AG04450 (cell line): ENCODE measurements around the gene SDHAF2. TPM values are rescaled to one million over a fixed set of nuclear protein-coding genes. Genes with fewer than 3 reads are reported as not detected.

Experiments used
- CTCF ChIA-PET: fragments of 300-600, 350-600 bp; formaldehyde crosslinking; extraction: SDS; loops from one replicate; lab custom pipeline; 2022; ENCODE audit warnings: antibody characterized with exemption, inconsistent platforms; lab: Charles Lee
- POLR2A ChIA-PET: fragments of 350-600 bp; formaldehyde crosslinking; extraction: SDS; loops from one replicate; lab custom pipeline; 2021; ENCODE audit warnings: antibody characterized with exemption, inconsistent platforms; lab: Yijun Ruan, JAX
- DNase-seq: peaks from one replicate; pipeline ENCODE4 v3.0.0-alpha.2; 2011; ENCODE audit warnings: low read depth, low spot score
- H3K27ac ChIP-seq: one replicate; pipeline ENCODE4 v1.5.1; 2012; ENCODE audit warnings: low read depth, low read length, control low read depth
- H3K27me3 ChIP-seq: one replicate; pipeline ENCODE4 v1.6.0; 2012; ENCODE audit warnings: low read length; ENCODE audit not compliant: control insufficient read depth, insufficient read depth
- H3K4me3 ChIP-seq: 2 replicates; pipeline ENCODE4 v1.5.1; 2011; ENCODE audit warnings: mild to moderate bottlenecking, low read depth, low read length, control low read depth
- H3K9me3 ChIP-seq: 2 replicates; pipeline ENCODE4 v1.5.1; 2012; ENCODE audit warnings: low read length; ENCODE audit not compliant: control insufficient read depth, insufficient read depth
- CTCF ChIP-seq: IDR thresholded peaks from 2 replicates; pipeline ENCODE4 v1.5.1; 2011; ENCODE audit warnings: low read depth, low read length, control low read depth, inconsistent platforms
- polyA plus RNA-seq: library from polyadenylated mRNA; depleted of rRNA; stranded (reverse); fragments of >200 nt; gene quantifications from 2 replicates; pipeline ENCODE4 v1.2.3, GENCODE V29; 2011

SDHAF2 gene
- polyA plus RNA-seq, 1 experiment, result 71.6 TPM

- Histone ChIP-seq H3K27ac (no peak overlapping the region), H3K27me3 (peaks cover 2% of the 10 kb centered on the region), H3K9me3 (no peaks in the 10 kb centered on the region; the same call in none of the 2 replicates), H3K4me3 (no peak overlapping the region)
- CTCF ChIA-PET, result interaction anchor here (1.1 to 2.5 kb wide), 5 partner anchors 10 to 165 kb away, joined by 4 to 22 read pairs (median 11); no protein-coding TSS in a partner anchor
- TF ChIP-seq CTCF, result no peak
- POLR2A ChIA-PET, result no interaction called here
- no peak for DNase-seq
Measured at GRCh38 chr11:61472868-61473267, 42.9 kb downstream of the SDHAF2 start.

DNA sequence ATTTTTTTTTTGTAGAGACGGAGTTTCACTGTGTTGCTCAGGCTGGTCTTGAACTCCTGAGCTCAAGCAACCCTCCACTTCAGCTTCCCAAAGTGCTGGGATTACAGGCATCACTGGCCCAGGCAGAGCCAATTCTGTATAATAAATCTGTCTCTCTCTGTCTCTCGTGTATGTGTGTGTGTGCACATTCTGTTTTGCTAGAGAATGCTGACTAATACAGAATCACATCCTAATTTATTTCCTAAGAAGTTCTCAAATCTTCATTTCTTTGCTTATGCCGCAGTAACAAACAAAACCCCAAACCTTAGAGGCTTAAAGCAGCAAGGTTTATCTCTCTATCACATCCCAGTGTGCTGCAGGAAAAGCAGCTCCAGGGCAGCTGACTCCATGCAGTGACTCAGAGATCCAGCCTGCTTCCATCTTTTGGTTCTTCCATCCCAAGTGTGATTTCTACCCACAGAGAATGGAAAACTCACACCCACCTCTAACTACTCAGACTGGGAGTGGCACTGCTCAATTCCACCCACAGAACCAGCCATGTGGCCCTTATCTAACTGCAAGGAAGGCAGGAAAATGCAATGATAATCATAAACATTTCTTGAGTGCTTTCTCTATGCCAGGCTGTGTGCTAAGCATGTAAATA is 43.6 kb downstream of the SDHAF2 start:
- POLR2A ChIA-PET, result no interaction called here
- CTCF ChIA-PET, result interaction anchor here (0.6 to 2.5 kb wide), 4 partner anchors 9 to 165 kb away, joined by 3 to 22 read pairs (median 10); no protein-coding TSS in a partner anchor
- no peak for TF ChIP-seq CTCF
- Histone ChIP-seq H3K27me3 (peaks cover 3% of the 10 kb centered on the region), H3K4me3 (no peak overlapping the region), H3K27ac (no peak overlapping the region), H3K9me3 (no peaks in the 10 kb centered on the region; the same call in none of the 2 replicates)
- DNase-seq, result no peak

GRCh38 chr11:61474013-61474643 is 44.2 kb downstream of the SDHAF2 start:
- ChIA-PET POLR2A (no interaction called here), CTCF (interaction anchor here (1.0 to 5.7 kb wide), 5 partner anchors 8 to 165 kb away, joined by 3 to 139 read pairs (median 8); no protein-coding TSS in a partner anchor)
- DNase-seq, result no peak
- Histone ChIP-seq H3K27ac (no peak overlapping the region), H3K27me3 (peaks cover 6% of the 10 kb centered on the region), H3K4me3 (no peak overlapping the region), H3K9me3 (no peaks in the 10 kb centered on the region; the same call in none of the 2 replicates)
- no peak for TF ChIP-seq CTCF

DNA sequence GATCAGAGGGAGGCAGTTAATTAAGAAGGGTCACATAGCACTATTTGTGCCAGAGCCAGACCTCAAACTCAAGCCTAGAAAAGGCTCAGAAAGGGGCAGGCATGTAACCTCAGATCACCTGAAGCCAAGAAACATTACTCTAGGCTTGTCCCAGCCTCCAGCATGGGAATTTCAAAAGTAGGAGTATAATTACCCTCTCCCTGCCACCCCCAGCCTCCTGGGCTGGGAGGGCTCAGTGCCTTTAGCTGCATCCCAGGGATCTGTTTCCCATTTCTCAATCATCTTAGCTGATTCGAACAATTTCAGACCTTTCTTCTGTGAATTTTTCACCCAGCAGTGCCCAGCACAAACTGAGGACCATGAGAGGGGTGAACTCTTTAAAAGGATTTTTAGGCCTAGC is 45.5 kb downstream of the SDHAF2 start:
- H3K4me3 ChIP-seq, result no peak overlapping the region
- no peak overlapping the region for H3K27ac ChIP-seq
- no peak for TF ChIP-seq CTCF
- POLR2A ChIA-PET, result no interaction called here
- H3K9me3 ChIP-seq, result no peaks in the 10 kb centered on the region; the same call in none of the 2 replicates
- CTCF ChIA-PET, result interaction anchor here (0.9 to 5.7 kb wide), 8 partner anchors 11 to 259 kb away, joined by 3 to 139 read pairs (median 6); no protein-coding TSS in a partner anchor
- DNase-seq, result no peak
- peaks cover 6% of the 10 kb centered on the region for H3K27me3 ChIP-seq

GRCh38 chr11:61476371-61476770 is 46.4 kb downstream of the SDHAF2 start:
- peaks cover 6% of the 10 kb centered on the region for H3K27me3 ChIP-seq
- H3K4me3 ChIP-seq, result no peak overlapping the region
- CTCF ChIA-PET, result interaction anchor here (0.9 to 5.7 kb wide), 8 partner anchors 9 to 162 kb away, joined by 3 to 139 read pairs (median 12); no protein-coding TSS in a partner anchor
- no peak for TF ChIP-seq CTCF
- no peak for DNase-seq
- no peaks in the 10 kb centered on the region; the same call in none of the 2 replicates for H3K9me3 ChIP-seq
- no peak overlapping the region for H3K27ac ChIP-seq
- POLR2A ChIA-PET, result no interaction called here
